HG02970 (cell line): Measurements from ENCODE around the gene PUM1.

Source experiments
- ATAC-seq: cut with Tn5 transposase; IDR thresholded peaks from one replicate; pipeline ENCODE4 v1.9.1; 2021; ENCODE audit warnings: mild to moderate bottlenecking, moderate library complexity, moderate number of reproducible peaks; ENCODE audit not compliant: unreplicated experiment, low FRiP score

Gene PUM1

DNA sequence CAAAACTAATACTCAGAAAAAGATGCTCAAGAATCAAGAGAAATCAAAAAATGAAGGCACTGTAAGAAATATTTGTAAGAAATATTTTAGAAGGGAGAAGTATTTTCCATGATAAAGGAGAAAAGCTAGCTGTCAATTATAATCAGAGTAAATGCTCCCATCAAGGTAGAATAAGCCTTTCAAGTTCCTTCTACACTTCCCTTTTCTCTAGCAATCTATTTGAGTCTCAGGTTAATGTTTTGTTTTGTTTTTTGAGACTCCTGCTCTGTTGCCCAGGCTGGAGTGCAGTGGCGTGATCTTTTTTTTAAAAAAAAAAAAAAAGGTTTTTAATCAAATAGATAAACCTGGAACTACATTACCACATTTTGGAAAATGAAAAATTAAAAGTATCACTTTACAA, 33.3 kb downstream of the PUM1 start:
- ATAC-seq, result no peak

DNA sequence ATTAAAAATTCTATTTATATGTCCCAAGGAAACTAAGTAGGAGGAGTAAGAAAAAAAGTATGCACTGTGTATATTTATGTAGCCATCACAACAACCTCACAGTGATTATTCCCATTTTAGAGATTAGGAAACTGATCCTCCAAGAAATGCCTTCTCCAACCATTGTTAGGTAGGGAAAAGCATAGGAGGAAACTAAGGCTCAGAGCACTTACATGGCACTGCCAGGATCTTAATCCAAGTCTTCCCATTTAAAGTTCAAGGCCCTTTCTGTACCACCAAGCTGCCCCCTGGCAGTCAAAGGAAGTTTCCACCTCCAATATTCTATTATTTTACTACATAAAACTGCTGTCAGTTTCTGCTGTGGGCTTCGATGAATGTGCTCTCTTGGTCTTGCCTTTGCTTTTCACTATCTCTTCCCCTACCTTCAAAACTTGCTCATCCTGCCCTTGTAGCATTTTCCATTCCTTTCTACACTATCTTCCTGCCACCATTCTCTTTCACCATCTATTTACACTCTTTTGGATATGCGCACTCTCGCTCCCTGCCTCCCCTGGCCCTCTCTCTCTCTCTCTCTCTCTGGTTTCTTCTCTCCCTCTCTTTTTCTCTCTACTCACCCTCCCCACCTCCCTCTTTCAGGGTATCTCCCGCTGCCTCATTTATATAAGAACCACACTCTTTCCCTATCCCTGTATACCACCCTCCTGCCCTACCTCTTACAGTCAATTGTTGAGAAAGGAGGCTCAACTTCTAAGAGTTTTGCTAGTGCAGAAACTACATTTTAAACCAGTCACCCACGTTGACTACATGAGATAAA, 34.0 kb downstream of the PUM1 start:
- ATAC-seq, result no peak

DNA sequence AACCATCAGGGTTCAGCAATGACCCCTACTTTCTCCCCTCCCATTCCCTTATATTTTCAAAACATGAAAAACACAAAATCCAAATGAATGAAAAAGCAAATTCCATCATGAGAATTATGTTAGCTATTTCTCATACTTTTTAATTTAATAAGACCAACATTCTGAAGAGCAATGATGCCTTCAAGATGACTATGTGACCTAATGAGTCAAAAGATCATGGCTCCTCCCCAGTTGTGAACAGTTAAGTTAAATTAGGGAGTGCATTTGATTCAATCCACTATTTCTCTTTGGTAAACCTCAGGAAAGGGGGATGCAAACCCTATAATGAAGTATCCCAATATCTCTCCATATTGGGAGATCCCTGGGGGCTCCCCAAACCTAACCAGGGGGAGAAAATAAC, 36.5 kb downstream of the PUM1 start:
- ATAC-seq, result no peak

DNA sequence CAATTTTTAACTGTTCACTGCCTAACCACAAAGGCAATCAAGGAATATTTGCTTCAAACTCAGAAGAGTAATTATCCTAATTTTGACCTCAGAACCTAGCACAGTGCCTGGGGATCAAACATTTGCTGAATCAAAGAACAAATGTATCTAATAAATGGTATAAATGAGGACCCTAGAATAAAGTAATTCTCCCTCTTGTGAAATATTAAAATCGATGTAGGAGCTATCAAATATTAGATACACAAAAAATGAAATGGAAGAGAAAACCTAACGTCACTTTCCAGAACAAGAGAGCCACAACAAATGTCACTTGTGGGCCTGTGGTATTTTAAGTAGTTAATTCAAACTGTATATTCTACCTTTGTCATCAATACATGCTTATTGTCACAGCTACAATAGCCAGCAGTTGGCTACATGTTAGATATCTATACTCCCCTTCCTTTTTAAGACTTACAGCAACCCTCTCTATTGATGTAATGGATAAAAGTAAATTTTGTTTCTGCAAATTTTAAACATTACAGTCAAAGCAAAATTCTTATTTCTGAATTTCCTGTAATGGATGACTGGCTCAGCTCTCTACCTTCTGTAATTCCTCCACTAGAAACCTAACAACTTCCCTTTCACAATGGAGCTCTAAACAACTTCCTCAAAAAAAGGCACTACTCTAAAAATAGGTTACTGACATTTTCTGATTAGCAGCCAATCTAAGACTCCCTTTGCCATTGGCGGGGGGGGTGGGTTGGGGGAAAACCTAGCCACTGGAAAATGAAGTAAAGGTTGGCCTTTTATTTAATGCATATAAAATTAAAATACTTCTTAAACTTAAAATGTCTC, 37.6 kb downstream of the PUM1 start:
- no peak for ATAC-seq

DNA sequence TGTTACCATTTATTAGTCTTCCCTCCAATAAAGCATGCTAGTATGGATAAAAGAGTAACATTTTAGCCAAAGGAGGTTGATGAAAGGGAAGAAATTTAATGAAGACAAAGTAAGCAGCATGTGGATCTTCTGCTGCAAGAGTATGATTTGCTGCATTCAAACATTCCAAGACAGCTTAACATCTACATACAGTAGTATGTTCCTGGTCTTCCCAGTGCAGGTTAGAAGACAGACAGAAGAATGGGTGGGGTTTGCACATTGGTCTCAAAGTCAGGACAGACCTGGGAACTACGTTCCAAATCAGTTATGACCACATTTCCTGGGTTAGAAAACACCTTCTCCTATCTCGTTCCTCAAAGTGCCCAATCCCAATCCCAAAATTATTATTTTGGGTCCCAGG, 43.3 kb downstream of the PUM1 start:
- ATAC-seq, result no peak

DNA sequence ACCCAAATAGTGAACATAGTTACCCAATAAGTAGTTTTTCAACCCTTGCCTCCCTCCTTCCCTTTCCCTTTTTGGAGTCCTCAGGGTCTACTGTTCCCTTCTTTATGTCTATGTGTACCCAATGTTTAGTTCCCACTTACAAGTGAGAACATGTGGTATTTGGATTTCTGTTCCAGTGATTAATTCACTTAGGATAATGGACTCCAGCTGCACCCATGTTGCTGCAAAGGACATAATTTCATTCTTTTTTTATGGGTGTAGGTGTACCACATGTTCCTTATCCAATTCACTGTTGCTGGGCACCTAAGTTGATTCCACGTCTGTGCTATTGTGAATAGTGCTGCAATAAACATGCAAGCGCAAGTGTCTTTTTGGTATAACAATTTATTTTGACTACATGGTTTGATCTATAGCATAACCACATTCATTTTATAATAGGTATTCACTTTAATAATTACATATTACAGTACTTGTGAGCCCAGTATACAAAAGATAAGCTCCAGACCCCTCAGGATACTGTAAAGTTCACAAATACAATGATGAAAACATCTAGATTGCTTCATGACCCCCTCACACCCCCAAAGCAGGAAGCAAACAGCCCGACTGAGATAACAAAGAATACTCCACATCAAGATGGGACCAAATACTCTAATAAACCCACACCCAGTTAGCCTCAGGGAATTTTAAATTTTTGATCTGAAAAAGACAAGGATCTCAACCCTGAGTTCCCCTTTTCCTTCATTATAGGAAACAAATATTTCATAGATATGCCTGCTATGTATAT, 45.3 kb downstream of the PUM1 start:
- no peak for ATAC-seq

DNA sequence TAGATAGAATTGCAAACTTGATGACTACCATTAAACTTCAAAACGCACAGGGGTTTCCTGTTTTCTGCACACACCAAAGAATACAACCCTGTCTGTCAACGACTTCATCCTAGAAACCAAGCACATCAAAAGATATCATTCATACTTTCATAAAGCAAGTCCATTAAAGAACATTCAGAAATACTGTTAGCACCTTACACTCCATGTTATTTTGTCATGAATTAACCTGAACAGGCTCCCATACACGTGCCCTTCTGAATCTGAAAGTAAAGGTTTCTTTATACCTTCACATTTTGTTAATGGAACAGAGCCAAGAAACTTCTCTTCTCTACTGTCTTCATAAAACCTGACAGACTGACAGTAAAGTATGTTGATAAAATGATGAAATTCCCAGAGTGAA, 46.1 kb downstream of the PUM1 start:
- ATAC-seq, result no peak

DNA sequence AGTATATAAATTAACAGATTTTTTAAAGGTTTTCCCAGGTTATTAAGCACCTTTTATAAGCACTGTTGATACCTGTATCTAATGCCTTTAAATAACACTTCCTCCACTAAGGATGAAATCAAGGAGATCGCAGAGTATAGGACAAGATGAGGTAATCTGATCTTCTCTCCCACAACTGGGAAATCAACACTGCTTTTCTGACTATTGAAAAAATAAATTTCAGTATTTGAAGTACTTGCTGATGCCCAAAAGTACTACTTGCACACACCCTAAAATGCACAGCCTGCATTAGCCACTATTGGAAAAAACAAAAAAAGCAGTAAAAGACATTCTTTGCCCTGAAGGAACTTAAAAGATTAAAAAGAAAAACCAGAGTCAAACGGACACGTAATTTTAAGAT, 48.6 kb downstream of the PUM1 start:
- no peak for ATAC-seq

DNA sequence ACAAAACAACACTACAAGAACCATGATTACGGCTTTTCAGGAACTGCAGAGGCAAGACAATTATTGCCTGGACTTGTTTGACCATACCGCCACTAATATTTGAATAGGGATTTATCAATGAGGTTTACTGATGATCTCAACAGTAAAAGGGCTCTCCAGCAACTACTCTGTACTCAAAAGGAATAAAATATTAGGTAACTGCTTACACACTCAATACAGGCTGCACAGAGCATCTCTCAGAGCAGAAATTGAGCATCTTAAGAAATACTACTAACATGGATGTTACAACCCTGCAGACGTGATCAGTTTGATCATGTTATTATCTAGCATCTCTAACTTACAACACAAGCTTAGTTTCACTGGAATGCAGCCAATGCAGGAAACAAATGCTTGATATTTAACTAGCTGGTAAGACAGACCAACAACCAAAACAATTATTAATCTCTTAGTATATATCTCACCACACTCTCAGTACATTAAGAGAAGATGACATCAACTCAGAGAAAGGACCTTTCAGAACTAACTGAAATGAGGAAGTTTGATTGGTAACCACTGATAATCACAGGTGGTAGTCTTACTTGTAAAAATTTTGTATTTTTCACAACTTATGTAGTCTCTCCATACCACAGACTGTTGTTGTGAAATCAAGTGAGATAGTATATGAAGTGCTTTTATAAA, 52.2 kb downstream of the PUM1 start:
- ATAC-seq, result peak; percentile 66

DNA sequence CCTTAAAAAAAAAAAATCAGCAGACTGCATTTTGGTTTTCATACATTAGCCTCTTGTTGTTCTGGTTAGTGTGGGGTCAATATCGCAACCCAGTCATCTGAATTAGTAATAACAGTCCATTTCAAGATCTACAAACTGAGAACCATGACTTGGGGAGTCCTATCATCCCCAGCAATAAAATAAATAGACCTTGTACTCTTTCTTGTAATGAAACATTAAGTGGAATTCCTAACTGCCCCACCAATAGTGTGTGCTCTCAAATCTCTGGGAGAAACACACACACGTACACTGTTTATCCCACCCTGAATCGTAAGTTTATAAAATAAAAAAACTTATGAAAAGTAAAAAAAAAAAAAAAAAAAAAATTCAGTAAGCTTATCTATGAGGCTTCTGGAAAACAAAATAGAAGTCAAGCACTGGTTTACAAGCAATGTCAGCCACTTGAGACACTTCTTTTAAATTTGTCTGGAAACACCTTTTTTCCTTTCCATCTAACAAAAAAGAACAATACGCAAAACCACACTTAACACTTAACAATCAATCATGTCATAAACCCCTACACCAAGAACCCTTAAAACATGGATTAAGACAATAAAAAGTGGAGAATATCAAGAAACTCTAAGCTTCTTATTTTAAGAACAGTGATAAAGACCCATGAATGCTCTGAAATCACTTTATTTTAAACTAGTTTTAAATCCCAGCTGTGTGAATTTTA, 53.1 kb downstream of the PUM1 start:
- no peak for ATAC-seq

DNA sequence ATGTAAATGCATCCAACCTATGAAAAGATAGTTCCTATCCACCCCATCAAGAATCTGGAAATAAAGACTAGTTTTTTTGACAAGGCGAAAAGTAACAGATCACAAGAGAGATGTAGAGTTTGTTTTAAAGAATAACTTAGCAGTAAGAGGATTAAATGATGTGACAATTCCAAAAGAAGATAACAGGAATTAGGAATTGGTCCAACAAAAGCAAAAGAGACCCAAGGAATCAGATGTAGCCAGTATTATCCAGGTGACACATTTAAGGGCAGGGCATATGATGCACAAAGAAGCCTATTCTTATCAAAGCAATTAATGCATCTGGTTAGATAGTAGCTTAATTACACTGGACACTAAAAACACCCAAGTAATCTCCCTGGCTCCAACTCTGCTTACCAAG, 53.8 kb downstream of the PUM1 start:
- ATAC-seq, result no peak

DNA sequence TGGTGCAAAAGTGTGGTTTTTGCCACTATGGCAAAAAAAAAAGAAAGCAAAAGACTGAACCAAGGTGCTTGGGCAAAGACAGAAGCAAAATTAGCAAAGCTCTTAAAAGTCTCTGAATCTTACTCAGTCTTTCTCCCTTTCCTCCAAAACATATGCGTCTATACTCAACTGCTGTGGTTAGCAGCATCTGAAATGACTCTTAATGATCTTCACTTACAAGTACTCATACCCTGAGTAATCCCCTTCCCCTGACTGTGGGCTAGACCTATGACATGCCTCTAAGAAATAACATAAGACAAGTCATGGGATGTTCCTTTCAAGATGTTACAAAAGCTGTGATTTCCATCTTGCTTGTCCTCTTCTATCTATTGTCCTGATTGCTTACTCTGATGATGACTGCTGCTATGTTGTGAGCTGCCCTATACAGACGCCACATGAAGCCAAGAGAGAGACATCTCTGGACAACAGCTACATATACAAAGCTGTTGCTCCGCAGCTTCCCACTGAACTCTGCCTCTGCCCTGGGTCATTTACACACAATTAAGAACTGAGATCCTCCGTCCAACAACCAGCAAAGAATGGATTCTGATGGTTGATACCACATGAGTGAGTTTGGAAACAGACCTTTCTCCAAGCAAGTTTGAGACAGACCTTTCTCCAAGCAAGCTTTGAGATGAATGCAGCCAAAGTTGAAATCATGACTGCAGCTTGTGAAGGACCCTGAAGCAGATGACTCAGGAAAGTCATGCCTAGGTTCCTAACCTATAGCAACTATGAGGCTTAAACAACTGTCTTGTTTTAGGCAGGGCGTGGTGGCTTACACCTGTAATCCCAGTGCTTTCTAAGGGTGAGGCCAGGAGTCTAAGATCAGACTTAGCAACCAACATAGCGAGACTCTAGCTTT, 55.2 kb downstream of the PUM1 start:
- ATAC-seq, result no peak

DNA sequence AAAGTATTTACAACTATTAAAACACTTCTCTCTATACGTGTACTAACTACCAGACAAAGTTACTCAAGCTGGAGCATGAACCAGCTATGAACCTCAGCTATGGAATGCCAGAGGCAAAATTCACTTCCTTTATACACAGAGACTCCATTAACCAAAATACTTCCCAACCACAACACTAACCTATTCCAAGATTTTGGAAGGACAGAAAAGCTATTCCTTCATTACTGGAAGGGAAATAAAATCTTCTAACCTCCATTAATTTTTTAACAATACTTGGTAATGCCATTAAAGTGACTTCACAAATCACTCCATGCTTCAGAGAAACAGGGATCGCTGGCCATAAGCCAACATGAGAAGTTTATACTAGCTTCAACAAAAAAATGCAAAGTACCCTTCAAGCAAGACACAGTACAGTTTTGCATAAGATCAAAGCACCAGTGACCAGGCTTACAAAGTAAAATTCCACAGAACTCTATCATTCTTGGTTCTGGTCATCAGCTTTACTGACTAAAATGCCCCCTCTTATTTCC, 58.0 kb downstream of the PUM1 start:
- no peak for ATAC-seq

DNA sequence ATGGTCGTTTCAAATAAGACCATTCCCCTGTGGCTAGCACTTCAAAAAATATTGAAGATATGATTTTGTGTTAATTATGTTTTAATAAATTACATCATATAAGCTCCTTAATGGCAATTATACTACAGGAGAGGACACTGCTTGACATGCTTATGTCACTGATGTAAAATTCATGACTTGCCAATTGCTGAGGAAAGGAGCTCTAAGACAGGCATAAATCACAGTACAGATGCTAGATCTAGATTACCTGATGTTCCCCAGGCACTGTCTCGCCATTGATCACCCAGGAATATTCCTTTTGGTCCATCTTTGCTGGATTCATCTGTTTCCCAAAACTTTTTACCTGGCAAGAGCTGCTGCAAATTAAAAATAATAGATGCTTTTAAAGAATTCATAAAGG, 58.8 kb downstream of the PUM1 start:
- no peak for ATAC-seq

DNA sequence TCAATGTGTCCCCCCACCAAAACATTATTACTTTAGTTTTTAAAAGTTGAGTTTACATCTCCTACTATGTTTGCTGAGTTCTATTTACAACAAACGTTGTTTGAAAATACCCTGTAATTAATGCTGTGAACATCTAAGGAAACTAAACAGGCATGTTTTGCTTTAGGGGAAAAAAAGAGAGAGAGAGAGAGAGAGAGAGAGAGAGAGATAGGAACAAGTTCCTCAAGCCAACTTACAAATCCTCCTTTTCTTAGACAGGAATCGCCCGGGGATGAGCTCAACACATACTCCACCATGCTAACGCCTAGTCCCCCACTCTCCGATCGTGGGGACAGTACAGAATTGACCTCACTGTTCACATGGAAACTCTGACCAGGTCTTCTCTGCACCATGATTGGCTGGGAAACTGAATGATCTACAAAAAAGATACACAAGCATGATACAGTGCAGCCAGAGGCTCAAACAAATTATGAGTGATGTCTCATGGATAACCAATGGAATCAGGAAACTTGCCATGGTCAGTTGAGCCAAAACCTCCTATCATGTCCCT, 59.8 kb downstream of the PUM1 start:
- no peak for ATAC-seq

DNA sequence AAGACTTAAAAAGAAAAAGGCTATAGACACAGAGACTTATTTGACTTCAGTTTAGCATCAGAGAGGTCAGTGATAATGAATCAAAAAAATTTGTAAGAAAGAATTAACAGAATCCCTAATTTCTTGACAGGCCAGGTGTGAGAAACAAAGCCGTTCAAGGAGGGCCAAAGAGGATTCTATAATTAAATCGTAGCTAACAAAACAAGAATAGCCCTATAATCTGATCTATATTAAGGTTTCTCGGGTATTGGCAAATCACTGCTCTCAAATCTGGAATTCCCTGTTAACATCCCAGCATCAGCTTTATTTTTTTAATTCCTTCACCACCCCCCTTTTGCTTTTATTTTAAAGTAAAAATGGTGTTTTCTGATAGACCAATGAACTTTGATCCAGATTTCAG, 60.3 kb downstream of the PUM1 start:
- no peak for ATAC-seq

DNA sequence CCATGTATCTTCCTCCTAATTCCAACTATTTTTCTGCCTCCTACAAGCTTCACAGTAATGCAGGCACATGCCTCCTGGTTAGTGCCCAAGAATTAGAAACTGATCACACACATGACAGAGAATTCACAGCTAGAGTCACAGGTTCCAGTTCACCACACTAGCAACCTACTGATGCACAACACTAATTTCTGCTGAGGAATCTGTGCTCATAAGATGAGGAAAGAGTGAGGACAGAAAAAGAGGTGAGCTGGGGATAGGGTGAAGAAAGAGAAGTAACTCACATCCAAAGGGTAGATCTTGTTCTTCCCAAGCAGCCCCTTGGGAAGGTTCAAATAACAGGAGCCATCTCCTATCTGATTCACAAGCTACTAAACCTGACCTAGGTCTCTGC, 61.3 kb downstream of the PUM1 start:
- ATAC-seq, result no peak

DNA sequence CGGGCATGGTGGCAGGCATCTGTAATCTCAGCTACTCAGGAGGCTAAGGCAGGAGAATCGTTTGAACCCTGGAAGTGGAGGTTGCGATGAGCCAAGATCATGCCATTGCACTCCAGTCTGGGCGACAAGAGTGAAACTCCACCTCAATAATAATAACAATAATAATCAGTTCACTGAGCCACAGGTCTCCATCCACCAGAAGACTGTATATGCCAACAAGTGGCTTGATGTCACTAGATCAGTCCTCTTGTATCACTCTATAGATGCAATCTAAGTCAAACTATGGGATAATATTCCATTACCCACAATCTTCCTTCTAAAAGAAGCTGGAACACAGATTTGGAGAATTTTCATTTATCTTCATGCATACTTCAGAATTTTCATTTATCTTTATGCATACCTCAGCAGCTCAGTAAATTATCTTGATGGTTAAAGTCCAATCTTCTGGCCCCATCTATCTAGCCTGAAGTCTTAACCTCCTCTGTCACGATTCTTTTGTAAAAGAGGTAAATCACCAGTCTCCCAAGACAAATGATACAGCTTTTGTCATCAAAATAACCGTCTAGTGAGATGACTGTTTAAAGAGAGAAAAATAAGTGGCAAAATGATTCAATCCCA, 61.8 kb downstream of the PUM1 start:
- no peak for ATAC-seq
